GM23338 (cell line): ENCODE data around the gene OTOG. TPM values are rescaled to one million over a fixed set of nuclear protein-coding genes. Genes with fewer than 3 reads are reported as not detected.

Source experiments
- ATAC-seq: fragments of 200-7000 bp; cut with Tn5 transposase; 3 replicates; pipeline ENCODE4 v1.9.1; 2020
- DNase-seq: peaks from one replicate; pipeline ENCODE4 v3.0.0-alpha.2; 2015; ENCODE audit warnings: low spot score
- H2AFZ ChIP-seq: fragments of 200-600 bp; sonication (generic); 2 replicates; pipeline ENCODE4 v1.8.0; 2016; ENCODE audit warnings: antibody characterized with exemption, mild to moderate bottlenecking, moderate library complexity
- H3F3A ChIP-seq: fragments of 200-600 bp; sonication (generic); replicated peaks from 2 replicates; pipeline ENCODE4 v1.8.0; 2017; ENCODE audit warnings: antibody characterized with exemption, mixed run types, low read depth
- H3K27ac ChIP-seq: fragments of 200-600 bp; sonication (generic); 2 replicates; pipeline ENCODE4 v1.6.1; 2016; ENCODE audit warnings: low read depth
- H3K27me3 ChIP-seq: fragments of 200-600 bp; sonication (generic); 2 replicates; pipeline ENCODE4 v1.8.0; 2016; ENCODE audit warnings: mild to moderate bottlenecking, mixed run types, moderate library complexity; ENCODE audit not compliant: insufficient read depth
- H3K36me3 ChIP-seq: fragments of 200-600 bp; sonication (generic); 2 replicates; pipeline ENCODE4 v1.8.0; 2016; ENCODE audit warnings: mild to moderate bottlenecking; ENCODE audit not compliant: insufficient read depth
- H3K4me1 ChIP-seq: fragments of 200-600 bp; sonication (generic); 2 replicates; pipeline ENCODE4 v1.8.0; 2016; ENCODE audit warnings: mild to moderate bottlenecking, moderate library complexity; ENCODE audit not compliant: insufficient read depth
- H3K4me2 ChIP-seq: fragments of 200-600 bp; sonication (generic); 2 replicates; pipeline ENCODE4 v1.7.1; 2017; ENCODE audit warnings: mixed run types
- H3K4me3 ChIP-seq: fragments of 200-600 bp; sonication (generic); 2 replicates; pipeline ENCODE4 v1.6.1; 2016; ENCODE audit warnings: mixed run types
- H3K79me2 ChIP-seq: fragments of 200-600 bp; sonication (generic); replicated peaks from 2 replicates; pipeline ENCODE4 v1.8.0; 2017; ENCODE audit warnings: mild to moderate bottlenecking; ENCODE audit not compliant: insufficient read depth
- H3K9me2 ChIP-seq: fragments of 200-600 bp; sonication (generic); 2 replicates; pipeline ENCODE4 v1.8.0; 2017; ENCODE audit not compliant: insufficient read depth
- H4K20me1 ChIP-seq: fragments of 200-600 bp; sonication (generic); replicated peaks from 2 replicates; pipeline ENCODE4 v1.8.0; 2017; ENCODE audit warnings: mild to moderate bottlenecking; ENCODE audit not compliant: insufficient read depth
- H3K27ac Mint-ChIP-seq: 2 replicates; pipeline ENCODE4 v1.8.0; 2020; ENCODE audit warnings: inconsistent platforms, mild to moderate bottlenecking, moderate library complexity, mixed read lengths
- H3K27me3 Mint-ChIP-seq: 3 replicates; pipeline ENCODE4 v1.8.0; 2022; ENCODE audit warnings: low read depth, mild to moderate bottlenecking, moderate library complexity, mixed read lengths, inconsistent platforms; ENCODE audit not compliant: insufficient read depth, poor library complexity
- H3K36me3 Mint-ChIP-seq: 3 replicates; pipeline ENCODE4 v1.8.0; 2021; ENCODE audit warnings: low read depth, mild to moderate bottlenecking, inconsistent platforms, moderate library complexity, mixed read lengths
- H3K4me1 Mint-ChIP-seq: 3 replicates; pipeline ENCODE4 v1.8.0; 2020; ENCODE audit warnings: mild to moderate bottlenecking, inconsistent platforms, mixed read lengths
- H3K4me3 Mint-ChIP-seq: 3 replicates; pipeline ENCODE4 v1.8.0; 2021; ENCODE audit warnings: moderate library complexity, mild to moderate bottlenecking, inconsistent platforms, mixed read lengths
- H3K9me3 Mint-ChIP-seq: 3 replicates; pipeline ENCODE4 v1.8.0; 2020; ENCODE audit warnings: moderate library complexity, mild to moderate bottlenecking, inconsistent platforms, mixed read lengths
- CREB1 ChIP-seq: fragments of 250-450 bp; sonication (Bioruptor Pico); IDR thresholded peaks from 2 replicates; pipeline ENCODE4 v1.5.0; 2020; ENCODE audit warnings: low read depth, mild to moderate bottlenecking, moderate library complexity
- CTCF ChIP-seq, 2 experiments: fragments of 200-600 bp in 1 of 2; sonication (generic) in 1 of 2; conservative IDR thresholded peaks; 2 replicates each; pipeline versions ENCODE4 v1.5.1 to v1.6.1; 2016 to 2017; ENCODE audit warnings: antibody characterized with exemption in 2 of 2, low read depth in 2 of 2, mild to moderate bottlenecking in 2 of 2, moderate library complexity in 1 of 2
- ETS1 ChIP-seq: IDR thresholded peaks from 2 replicates; pipeline ENCODE4 v1.6.1; 2016; ENCODE audit warnings: antibody characterized with exemption
- EZH2 ChIP-seq: fragments of 200-600 bp; sonication (generic); IDR thresholded peaks from one replicate; pipeline ENCODE4 v1.8.0; 2017; ENCODE audit warnings: antibody characterized with exemption, mild to moderate bottlenecking, low read depth; ENCODE audit not compliant: unreplicated experiment
- EZH2phosphoT487 ChIP-seq: fragments of 200-600 bp; sonication (generic); IDR thresholded peaks from one replicate; pipeline ENCODE4 v1.8.1; 2018; ENCODE audit warnings: antibody characterized with exemption; ENCODE audit not compliant: unreplicated experiment
- JUNB ChIP-seq: IDR thresholded peaks from one replicate; pipeline ENCODE4 v1.6.1; 2016; ENCODE audit warnings: antibody characterized with exemption; ENCODE audit not compliant: unreplicated experiment
- NANOG ChIP-seq: IDR thresholded peaks from 2 replicates; pipeline ENCODE4 v1.6.1; 2016; ENCODE audit warnings: antibody characterized with exemption, borderline replicate concordance
- POLR2AphosphoS5 ChIP-seq: IDR thresholded peaks from 2 replicates; pipeline ENCODE4 v1.6.1; 2016; ENCODE audit warnings: antibody characterized with exemption, low read depth
- REST ChIP-seq: IDR thresholded peaks from one replicate; pipeline ENCODE4 v1.6.1; 2018; ENCODE audit warnings: antibody characterized with exemption; ENCODE audit not compliant: unreplicated experiment
- STAT1 ChIP-seq: IDR thresholded peaks from one replicate; pipeline ENCODE4 v1.6.1; 2016; ENCODE audit warnings: antibody characterized with exemption; ENCODE audit not compliant: unreplicated experiment
- ZNF114 ChIP-seq: fragments of 250-450 bp; sonication (Bioruptor Pico); IDR thresholded peaks from 2 replicates; pipeline ENCODE4 v1.5.0; 2020; ENCODE audit warnings: mild to moderate bottlenecking, moderate library complexity
- ZNF331 ChIP-seq: fragments of 250-450 bp; sonication (Bioruptor Pico); IDR thresholded peaks from 2 replicates; pipeline ENCODE4 v1.5.0; 2020; ENCODE audit warnings: low read depth, mild to moderate bottlenecking, moderate library complexity
- ZNF462 ChIP-seq: fragments of 250-450 bp; sonication (Bioruptor Pico); IDR thresholded peaks from 2 replicates; pipeline ENCODE4 v1.5.0; 2020; ENCODE audit warnings: mild to moderate bottlenecking, moderate library complexity
- polyA plus RNA-seq: library from polyadenylated mRNA; unstranded; fragments of >200 nt; fragmentation: Nextera tagmentation; extraction: Ambion mirVana; gene quantifications from 2 replicates; pipeline ENCODE4 v1.2.1, GENCODE V29; 2016
- total RNA-seq: library from RNA; depleted of rRNA; stranded (reverse); fragments of >200 nt; shearing (Covaris generic); gene quantifications from 2 replicates; pipeline ENCODE4 v1.2.3, GENCODE V29; 2014

OTOG gene
- total and polyA plus RNA-seq, 2 experiments from 2014 or later: 0.40 to 0.52 TPM

- H3K4me2 ChIP-seq: no peak overlapping the region
- H3K27me3 Mint-ChIP-seq: peaks cover 6% of the 10 kb centered on the region
Observed at GRCh38 chr11:17613983-17614382, 66.9 kb downstream of the OTOG start.

More at GRCh38 chr11:17613983-17614382, 66.9 kb downstream of the OTOG start:
- H3K27ac Mint-ChIP-seq: no peak overlapping the region
- H3F3A ChIP-seq: no peaks in the 10 kb centered on the region
- H2AFZ ChIP-seq: no peak overlapping the region
- H4K20me1 ChIP-seq: no peaks in the 10 kb centered on the region
- no peak overlapping the region for H3K4me3 Mint-ChIP-seq
- H3K79me2 ChIP-seq: no peaks in the 10 kb centered on the region
- DNase-seq: no peak
- H3K36me3 ChIP-seq: no peaks in the 10 kb centered on the region
- H3K4me3 ChIP-seq: no peak overlapping the region
- no peak for ATAC-seq
- H3K27ac ChIP-seq: no peak overlapping the region
- no peaks in the 10 kb centered on the region for H3K36me3 Mint-ChIP-seq
- no peaks in the 10 kb centered on the region for H3K27me3 ChIP-seq
- H3K4me1 Mint-ChIP-seq: peaks cover 4% of the 10 kb centered on the region; the same call in 1 of the 3 replicates
- H3K9me3 Mint-ChIP-seq: 0 out of 3 replicates have a peak, but pooled peaks cover under 1% of the 10 kb centered on the region
- H3K4me1 ChIP-seq: no peaks in the 10 kb centered on the region
- H3K9me2 ChIP-seq: no peaks in the 10 kb centered on the region
- no peak for TF ChIP-seq ETS1
- TF ChIP-seq STAT1: no peak
- TF ChIP-seq CTCF (conservative IDR thresholded peaks at IDR 0.05; ENCODE audit: low read depth in 2 of 2): no peak
- TF ChIP-seq ZNF462 (CRISPR knock-in tag): no peak
- no peak for TF ChIP-seq CREB1 (CRISPR knock-in tag)
- TF ChIP-seq JUNB: no peak
- TF ChIP-seq NANOG: no peak
- no peak for TF ChIP-seq POLR2AphosphoS5
- TF ChIP-seq ZNF331 (CRISPR knock-in tag): no peak
- no peak for TF ChIP-seq REST
- no peak for TF ChIP-seq ZNF114
- TF ChIP-seq EZH2phosphoT487: no peak
- TF ChIP-seq EZH2: no peak
